Gastroesophageal sphincter (tissue), 3 donors: Measurements from ENCODE around the gene ATP1A2.

Source experiments
- EP300 ChIP-seq: sonication (generic); formaldehyde crosslinking; IDR thresholded peaks from one replicate; pipeline ENCODE4 v1.6.1; 2017; ENCODE audit warnings: antibody characterized with exemption, mild to moderate bottlenecking
- POLR2A ChIP-seq, 2 donors: fragments of 450-650 bp; IDR thresholded peaks; one replicate each; pipeline ENCODE4 v1.6.1; 2017; ENCODE audit warnings: antibody characterized with exemption in 2 of 2, mild to moderate bottlenecking in 2 of 2, moderate library complexity in 1 of 2
- POLR2AphosphoS5 ChIP-seq: sonication (generic); formaldehyde crosslinking; IDR thresholded peaks from one replicate; pipeline ENCODE4 v1.6.1; 2017; ENCODE audit warnings: antibody characterized with exemption
- TF ChIP-seq, protein P1 (sequence below), 4 experiments: fragments of 200-600 bp in 2 of 4; fragments of 450-650 bp in 2 of 4; sonication (generic) in 1 of 4; IDR thresholded peaks; one replicate each; pipeline ENCODE4 v1.5.1; 2017 to 2019; ENCODE audit warnings: antibody characterized with exemption in 4 of 4, mild to moderate bottlenecking in 2 of 4, moderate library complexity in 2 of 4

- TF ChIP-seq POLR2AphosphoS5 (no peak), POLR2A (IDR thresholded peaks at IDR 0.05) (no peak), EP300 (no peak)
- TF ChIP-seq, protein P1, sequence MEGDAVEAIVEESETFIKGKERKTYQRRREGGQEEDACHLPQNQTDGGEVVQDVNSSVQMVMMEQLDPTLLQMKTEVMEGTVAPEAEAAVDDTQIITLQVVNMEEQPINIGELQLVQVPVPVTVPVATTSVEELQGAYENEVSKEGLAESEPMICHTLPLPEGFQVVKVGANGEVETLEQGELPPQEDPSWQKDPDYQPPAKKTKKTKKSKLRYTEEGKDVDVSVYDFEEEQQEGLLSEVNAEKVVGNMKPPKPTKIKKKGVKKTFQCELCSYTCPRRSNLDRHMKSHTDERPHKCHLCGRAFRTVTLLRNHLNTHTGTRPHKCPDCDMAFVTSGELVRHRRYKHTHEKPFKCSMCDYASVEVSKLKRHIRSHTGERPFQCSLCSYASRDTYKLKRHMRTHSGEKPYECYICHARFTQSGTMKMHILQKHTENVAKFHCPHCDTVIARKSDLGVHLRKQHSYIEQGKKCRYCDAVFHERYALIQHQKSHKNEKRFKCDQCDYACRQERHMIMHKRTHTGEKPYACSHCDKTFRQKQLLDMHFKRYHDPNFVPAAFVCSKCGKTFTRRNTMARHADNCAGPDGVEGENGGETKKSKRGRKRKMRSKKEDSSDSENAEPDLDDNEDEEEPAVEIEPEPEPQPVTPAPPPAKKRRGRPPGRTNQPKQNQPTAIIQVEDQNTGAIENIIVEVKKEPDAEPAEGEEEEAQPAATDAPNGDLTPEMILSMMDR (IDR thresholded peaks at IDR 0.05) = no peak
These were observed 25.7 kb upstream of the ATP1A2 start for GRCh38 chr1:160089883-160090282.
